Right lobe of liver (tissue), 4 donors: ENCODE measurements around the gene TECPR2.

Experiments
- CTCF ChIP-seq, 4 donors: fragments of 200-600 bp in 3 of 4; fragments of 450-650 bp in 1 of 4; IDR thresholded peaks; one replicate each; pipeline versions ENCODE4 v1.5.1 to v1.8.0; 2016 to 2022; ENCODE audit warnings: antibody characterized with exemption in 4 of 4, mild to moderate bottlenecking in 2 of 4
- POLR2A ChIP-seq: fragments of 450-650 bp; IDR thresholded peaks from one replicate; pipeline ENCODE4 v1.6.1; 2017; ENCODE audit warnings: antibody characterized with exemption, mild to moderate bottlenecking
- donor health status: DM: no; HTN: no; CAD: no.
- donor health status: DM: no; HTN: no; CAD: no.
- donor health status: DM: no; HTN: yes; CAD: no.

- TF ChIP-seq POLR2A (no peak), CTCF (IDR thresholded peaks at IDR 0.05) (no peak)
These were observed 21.2 kb upstream of the TECPR2 start for GRCh38 chr14:102341566-102341965.
